ENCODE results near the gene COL11A2.
A peak's percentile ranks its signal among the peaks of the same experiment; 100 is the strongest.

GRCh38 chr6:33143113-33143770, 49.0 kb downstream of the COL11A2 start:
- TF ChIP-seq CTCF (IDR thresholded peaks at IDR 0.05; ENCODE audit: low read depth, low read length): peak; percentile 10
- no peak for TF ChIP-seq POLR2A (IDR thresholded peaks at IDR 0.05; ENCODE audit: extremely low read depth, insufficient read length)

Data from NB4 (cell line).